ENCODE results near the gene EFCAB6.

Gene EFCAB6

GRCh38 chr22:43504068-43504467 is 308.0 kb downstream of the EFCAB6 start:
- no peaks in the 10 kb centered on the region for H3K9me3 ChIP-seq (ENCODE audit: severe bottlenecking)
- no peak overlapping the region for H3K27ac ChIP-seq (ENCODE audit: poor library complexity, severe bottlenecking)
- ATAC-seq (ENCODE audit: low read depth): no peak
- no peaks in the 10 kb centered on the region for H3K36me3 ChIP-seq (ENCODE audit: low read depth)
- H3K4me3 ChIP-seq (ENCODE audit: severe bottlenecking): no peak overlapping the region
- no peaks in the 10 kb centered on the region for H3K4me1 ChIP-seq (ENCODE audit: insufficient read depth, poor library complexity, severe bottlenecking)
- no peak for DNase-seq (ENCODE audit: low spot score)
- H3K27me3 ChIP-seq (ENCODE audit: insufficient read depth, poor library complexity, severe bottlenecking): no peaks in the 10 kb centered on the region
- no peak for TF ChIP-seq CTCF (IDR thresholded peaks at IDR 0.05; ENCODE audit: poor library complexity, severe bottlenecking)

- H3K27me3 ChIP-seq (ENCODE audit: insufficient read depth, poor library complexity, severe bottlenecking): no peaks in the 10 kb centered on the region
- H3K9me3 ChIP-seq (ENCODE audit: severe bottlenecking): no peaks in the 10 kb centered on the region
- ATAC-seq (ENCODE audit: low read depth) (no peak), DNase-seq (ENCODE audit: low spot score) (no peak)
- H3K4me3 ChIP-seq (ENCODE audit: severe bottlenecking): no peak overlapping the region
- no peaks in the 10 kb centered on the region for H3K36me3 ChIP-seq (ENCODE audit: low read depth)
- H3K4me1 ChIP-seq (ENCODE audit: insufficient read depth, poor library complexity, severe bottlenecking): no peaks in the 10 kb centered on the region
- no peak overlapping the region for H3K27ac ChIP-seq (ENCODE audit: poor library complexity, severe bottlenecking)
- TF ChIP-seq CTCF (IDR thresholded peaks at IDR 0.05; ENCODE audit: poor library complexity, severe bottlenecking): no peak
These were observed 309.7 kb downstream of the EFCAB6 start for GRCh38 chr22:43502306-43502874.

- no peak for ATAC-seq (ENCODE audit: low read depth)
- DNase-seq (ENCODE audit: low spot score): no peak
- H3K9me3 ChIP-seq (ENCODE audit: severe bottlenecking): no peaks in the 10 kb centered on the region
These were observed 310.2 kb downstream of the EFCAB6 start for GRCh38 chr22:43501878-43502277.

GRCh38 chr22:43500792-43501785 is 311.0 kb downstream of the EFCAB6 start:
- Histone ChIP-seq H3K27ac (ENCODE audit: poor library complexity, severe bottlenecking) (no peak overlapping the region), H3K27me3 (ENCODE audit: insufficient read depth, poor library complexity, severe bottlenecking) (no peaks in the 10 kb centered on the region), H3K36me3 (ENCODE audit: low read depth) (no peaks in the 10 kb centered on the region), H3K4me3 (ENCODE audit: severe bottlenecking) (no peak overlapping the region), H3K4me1 (ENCODE audit: insufficient read depth, poor library complexity, severe bottlenecking) (no peaks in the 10 kb centered on the region), H3K9me3 (ENCODE audit: severe bottlenecking) (no peaks in the 10 kb centered on the region)
- TF ChIP-seq CTCF (IDR thresholded peaks at IDR 0.05; ENCODE audit: poor library complexity, severe bottlenecking): no peak
- ATAC-seq (ENCODE audit: low read depth) (no peak), DNase-seq (ENCODE audit: low spot score) (no peak)

More at GRCh38 chr22:43501878-43502277, 310.2 kb downstream of the EFCAB6 start:
- Histone ChIP-seq H3K27ac (ENCODE audit: poor library complexity, severe bottlenecking) (no peak overlapping the region), H3K4me1 (ENCODE audit: insufficient read depth, poor library complexity, severe bottlenecking) (no peaks in the 10 kb centered on the region), H3K4me3 (ENCODE audit: severe bottlenecking) (no peak overlapping the region), H3K36me3 (ENCODE audit: low read depth) (no peaks in the 10 kb centered on the region), H3K27me3 (ENCODE audit: insufficient read depth, poor library complexity, severe bottlenecking) (no peaks in the 10 kb centered on the region)
- TF ChIP-seq CTCF (IDR thresholded peaks at IDR 0.05; ENCODE audit: poor library complexity, severe bottlenecking): no peak
